Cardiac fibroblast (primary cell): Measurements from ENCODE around the gene FZR1.
"Not testable (repeated sequence)": the region's sequence is repeated elsewhere in the genome, so short reads cannot be mapped to it uniquely, and the experiment has no call there.

Experiments
- DNase-seq, 2 donors: peaks; one replicate each; pipeline versions ENCODE4 v3.0.0 to v3.0.0-alpha.2; 2010; ENCODE audit warnings: low read depth in 2 of 2
- H3K4me3 ChIP-seq, 2 donors: replicated peaks in 1 of 2; 1 replicate in 1 of 2; 2 replicates in 1 of 2; pipeline ENCODE4 v1.5.1; 2011; ENCODE audit warnings: low read depth in 2 of 2, low read length in 2 of 2, mild to moderate bottlenecking in 2 of 2, moderate library complexity in 1 of 2
- CTCF ChIP-seq: IDR thresholded peaks from one replicate; pipeline ENCODE4 v1.5.1; 2011; ENCODE audit warnings: low read depth, mild to moderate bottlenecking, low read length, inconsistent platforms

The FZR1 gene

GRCh38 chr19:3504735-3505134 is 1.4 kb upstream of the FZR1 start:
- no peak overlapping the region for H3K4me3 ChIP-seq
- TF ChIP-seq CTCF, result no peak
- peak in 1 of 2 donors; percentile 12 for DNase-seq

GRCh38 chr19:3506384-3507340 is 551 bp downstream of the FZR1 start:
- H3K4me3 ChIP-seq, result peak overlapping the region; percentile 82 to 92
- TF ChIP-seq CTCF, result no peak
- peak in 1 of 2 donors; percentile 20 for DNase-seq

- peak overlapping the region; percentile 82 to 92 for H3K4me3 ChIP-seq
- no peak for TF ChIP-seq CTCF
- DNase-seq, result peak in 1 of 2 donors; percentile 10
Measured at GRCh38 chr19:3507371-3508120, 1.4 kb downstream of the FZR1 start.

GRCh38 chr19:3508121-3508661 is 2.1 kb downstream of the FZR1 start:
- DNase-seq, result not testable (repeated sequence)
- peak overlapping the region in 1 of 2 donors; percentile 82 for H3K4me3 ChIP-seq

GRCh38 chr19:3508771-3509535 is 2.8 kb downstream of the FZR1 start:
- TF ChIP-seq CTCF, result no peak
- H3K4me3 ChIP-seq, result no peak overlapping the region
- DNase-seq, result no peak

GRCh38 chr19:3509566-3509989 is 3.5 kb downstream of the FZR1 start:
- peak in 1 of 2 donors; percentile 85 for DNase-seq
- TF ChIP-seq CTCF, result no peak
- H3K4me3 ChIP-seq, result no peak overlapping the region
